Common myeloid progenitor, CD34-positive (primary cell): ENCODE measurements around the gene LGALS3BP.

Experiments used
- CTCF ChIA-PET: fragments of 350-600 bp; sonication (Branson Sonifier 250); formaldehyde crosslinking; loops from one replicate; lab custom pipeline; 2021; ENCODE audit warnings: antibody characterized with exemption; lab: Charles Lee
- POLR2A ChIA-PET: fragments of 350-600 bp; sonication (Branson Sonifier 250); formaldehyde crosslinking; loops from one replicate; lab custom pipeline; 2021; ENCODE audit warnings: antibody characterized with exemption; lab: Charles Lee
- DNase-seq, 3 donors: peaks; one replicate each; pipeline versions ENCODE4 v3.0.0 to v3.0.0-alpha.2; 2013
- H3K27ac ChIP-seq, 2 experiments: 1 replicate in 1 of 2; 2 replicates in 1 of 2; pipeline ENCODE4 v1.7.0; 2013; ENCODE audit warnings: inconsistent platforms in 2 of 2, low read length in 2 of 2, mild to moderate bottlenecking in 2 of 2, low read depth in 1 of 2, moderate library complexity in 1 of 2; ENCODE audit not compliant: severe bottlenecking in 2 of 2, insufficient read depth in 1 of 2, poor library complexity in 1 of 2
- H3K27me3 ChIP-seq, 5 experiments: replicated peaks in 2 of 5; 1 replicate in 3 of 5; 2 replicates in 2 of 5; pipeline versions ENCODE4 v1.6.1 to v1.7.0; 2013; ENCODE audit warnings: low read length in 4 of 5, mild to moderate bottlenecking in 2 of 5, moderate library complexity in 2 of 5, inconsistent platforms in 1 of 5; ENCODE audit not compliant: insufficient read depth in 5 of 5, control insufficient read depth in 4 of 5
- H3K36me3 ChIP-seq, 4 experiments: 1 replicate in 2 of 4; 2 replicates in 2 of 4; pipeline versions ENCODE4 v1.6.1 to v1.7.0; 2013; ENCODE audit warnings: low read length in 3 of 4, control low read depth in 1 of 4, mild to moderate bottlenecking in 1 of 4; ENCODE audit not compliant: control insufficient read depth in 4 of 4, insufficient read depth in 4 of 4
- H3K4me1 ChIP-seq, 4 experiments: 1 replicate in 3 of 4; 2 replicates in 1 of 4; pipeline versions ENCODE4 v1.6.1 to v1.7.1; 2013; ENCODE audit warnings: low read length in 3 of 4, mild to moderate bottlenecking in 3 of 4, control low read depth in 1 of 4, inconsistent platforms in 1 of 4, moderate library complexity in 1 of 4; ENCODE audit not compliant: control insufficient read depth in 4 of 4, insufficient read depth in 4 of 4; ENCODE audit errors: control extremely low read depth in 1 of 4
- H3K4me3 ChIP-seq, 7 experiments: 1 replicate in 4 of 7; 2 replicates in 3 of 7; pipeline versions ENCODE4 v1.5.1 to v1.7.0; 2013; ENCODE audit warnings: mild to moderate bottlenecking in 7 of 7, low read length in 6 of 7, moderate library complexity in 6 of 7, inconsistent platforms in 2 of 7, low read depth in 2 of 7, control low read depth in 1 of 7; ENCODE audit not compliant: insufficient read depth in 4 of 7, control insufficient read depth in 1 of 7; ENCODE audit errors: extremely low read depth in 1 of 7
- H3K9me3 ChIP-seq, 5 experiments: 1 replicate in 4 of 5; 2 replicates in 1 of 5; pipeline versions ENCODE4 v1.6.1 to v1.7.1; 2013; ENCODE audit warnings: low read length in 4 of 5, mild to moderate bottlenecking in 2 of 5, inconsistent platforms in 1 of 5, low read depth in 1 of 5, moderate library complexity in 1 of 5; ENCODE audit not compliant: control insufficient read depth in 4 of 5, insufficient read depth in 2 of 5; ENCODE audit errors: control extremely low read depth in 1 of 5
- WGBS: methylation state at CpG from one replicate; pipeline ENCODE4 v1.1.5; 2013; ENCODE audit not compliant: insufficient coverage; 5-methylcytosine and 5-hydroxymethylcytosine counted together

LGALS3BP gene

DNA sequence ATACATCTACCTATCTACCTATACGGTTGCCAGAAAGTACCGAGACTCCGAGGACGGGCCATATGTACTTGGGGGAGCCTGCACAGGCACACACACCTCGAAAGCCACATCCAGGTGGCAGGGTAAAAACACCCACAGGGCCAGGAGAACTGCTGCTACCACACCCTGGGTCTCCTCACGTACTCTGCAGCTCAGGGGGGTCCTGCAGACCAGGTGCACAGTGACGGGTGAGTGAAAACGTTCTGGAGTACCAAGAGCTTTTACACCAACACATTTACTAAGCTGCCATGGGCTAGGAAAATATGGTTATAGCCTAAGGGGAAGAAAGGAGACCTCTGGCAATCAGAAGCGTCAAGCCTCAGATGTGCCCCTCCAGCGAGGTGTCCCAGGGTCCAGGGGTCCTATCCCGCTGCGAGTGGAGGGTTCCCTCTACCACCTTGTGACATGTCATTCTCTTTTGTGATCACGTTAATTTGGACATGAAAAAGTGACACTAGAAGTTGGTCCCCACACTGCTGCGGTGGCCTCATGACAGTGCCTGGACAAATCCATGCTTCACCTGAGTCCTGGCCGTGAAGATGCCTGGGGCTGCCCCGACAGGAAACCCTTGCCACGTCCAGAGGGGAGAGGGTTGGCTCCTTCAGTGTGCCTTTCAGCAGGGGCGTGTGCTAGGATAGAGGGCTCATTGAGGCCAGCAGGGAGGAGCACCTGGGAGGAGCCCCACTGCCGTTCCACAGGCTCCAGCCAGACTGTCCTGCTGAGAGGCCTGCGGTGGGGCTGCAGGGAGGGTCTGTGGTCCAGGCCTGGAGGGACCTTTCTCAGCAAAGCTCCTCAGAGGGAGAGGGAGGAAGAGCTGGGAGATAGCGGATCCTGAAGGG is 28.0 kb upstream of the LGALS3BP start:
- POLR2A ChIA-PET, result no interaction called here
- peaks cover 9 to 53% (median 50%) of the 10 kb centered on the region in 4 experiments for H3K4me1 ChIP-seq
- no peaks in the 10 kb centered on the region for H3K9me3 ChIP-seq
- H3K27ac ChIP-seq, result peak overlapping the region; percentile 88 to 97
- WGBS, result 87% methylated on average over 18 of the region's 21 CpGs
- peaks cover 0 to 29% (median 13%) of the 10 kb centered on the region in 4 experiments for H3K36me3 ChIP-seq
- CTCF ChIA-PET, result interaction anchor here (0.9 to 1.0 kb wide), 2 partner anchors 12 kb away, joined by 3 read pairs; no protein-coding TSS in a partner anchor
- peak overlapping the region in 4 of 7 experiments; percentile 11 to 99 (median 90) for H3K4me3 ChIP-seq
- H3K27me3 ChIP-seq, result no peaks in the 10 kb centered on the region
- no peak for DNase-seq

DNA sequence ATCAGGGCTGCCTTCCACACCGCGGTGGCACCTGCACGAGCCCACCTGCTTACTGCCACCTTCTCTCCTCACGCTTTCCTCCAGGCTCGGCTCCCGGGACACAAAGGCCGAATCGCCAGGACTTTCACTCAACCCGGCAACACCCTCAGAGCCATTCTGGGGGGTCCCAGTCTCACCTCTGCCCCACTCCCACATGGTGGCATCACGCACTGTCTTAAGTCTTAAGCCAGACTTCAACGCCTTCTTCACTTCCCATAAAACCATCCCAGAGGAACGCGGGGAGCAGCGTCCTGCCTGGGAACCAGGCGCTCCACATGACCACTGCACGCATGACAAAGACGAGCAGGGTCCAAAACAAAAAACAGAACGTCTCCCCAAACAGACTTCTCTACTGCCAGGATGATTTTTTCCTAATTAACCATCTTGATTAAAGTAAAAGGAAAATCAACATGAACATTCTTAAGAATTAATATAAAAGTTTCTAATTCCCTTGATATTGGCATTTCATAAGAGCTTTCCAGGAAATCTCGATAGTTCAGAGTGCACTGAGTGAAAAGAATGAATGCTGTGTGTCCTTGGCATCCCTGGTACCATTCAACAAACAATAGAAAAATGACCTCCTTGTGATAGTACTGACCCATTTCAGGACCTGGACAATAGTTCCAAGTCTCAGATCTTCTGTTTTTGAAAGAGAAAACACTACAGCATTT is 27.2 kb upstream of the LGALS3BP start:
- Histone ChIP-seq H3K4me3 (peak overlapping the region in 1 of 7 experiments; percentile 11), H3K36me3 (peaks cover 0 to 37% (median 20%) of the 10 kb centered on the region in 4 experiments), H3K27me3 (no peaks in the 10 kb centered on the region), H3K4me1 (peaks cover 9 to 53% (median 50%) of the 10 kb centered on the region in 4 experiments), H3K27ac (peak overlapping the region in 1 of 2 experiments; percentile 36), H3K9me3 (no peaks in the 10 kb centered on the region)
- ChIA-PET CTCF (interaction anchor here (1.0 kb wide), 1 partner anchor 13 kb away, joined by 3 read pairs; no protein-coding TSS in a partner anchor), POLR2A (no interaction called here)
- 96% methylated on average over 10 of the region's 19 CpGs for WGBS
- no peak for DNase-seq

DNA sequence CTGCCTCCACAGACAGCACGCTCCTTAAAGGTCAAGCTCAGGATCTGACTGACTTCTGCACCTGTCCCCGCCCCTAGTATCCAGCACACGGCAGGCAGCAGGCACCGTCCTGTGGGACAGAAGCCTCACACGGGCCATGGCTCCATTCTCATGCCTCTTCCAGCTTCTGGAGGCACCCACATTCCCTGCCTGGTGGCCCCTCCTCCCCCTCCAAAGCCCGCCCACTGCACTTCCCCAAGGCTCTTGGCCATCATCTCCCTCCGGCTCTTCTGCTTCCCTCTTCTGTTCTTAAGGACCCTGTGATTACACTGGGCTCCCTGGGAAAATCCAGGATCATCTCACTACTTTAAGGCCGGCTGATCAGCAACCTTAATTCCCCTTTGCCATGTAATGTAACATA is 26.3 kb upstream of the LGALS3BP start:
- peak overlapping the region in 2 of 7 experiments; percentile 48 to 59 for H3K4me3 ChIP-seq
- H3K36me3 ChIP-seq, result peaks cover 0 to 40% (median 22%) of the 10 kb centered on the region in 4 experiments
- H3K4me1 ChIP-seq, result peaks cover 9 to 53% (median 50%) of the 10 kb centered on the region in 4 experiments
- no peaks in the 10 kb centered on the region for H3K9me3 ChIP-seq
- 90% methylated on average over 7 of the region's 8 CpGs for WGBS
- no peaks in the 10 kb centered on the region for H3K27me3 ChIP-seq
- POLR2A ChIA-PET, result no interaction called here
- CTCF ChIA-PET, result interaction anchor here (0.5 to 0.7 kb wide), 2 partner anchors 36 to 105 kb away, joined by 3 read pairs; no protein-coding TSS in a partner anchor
- no peak for DNase-seq
- H3K27ac ChIP-seq, result peak overlapping the region in 1 of 2 experiments; percentile 32

DNA sequence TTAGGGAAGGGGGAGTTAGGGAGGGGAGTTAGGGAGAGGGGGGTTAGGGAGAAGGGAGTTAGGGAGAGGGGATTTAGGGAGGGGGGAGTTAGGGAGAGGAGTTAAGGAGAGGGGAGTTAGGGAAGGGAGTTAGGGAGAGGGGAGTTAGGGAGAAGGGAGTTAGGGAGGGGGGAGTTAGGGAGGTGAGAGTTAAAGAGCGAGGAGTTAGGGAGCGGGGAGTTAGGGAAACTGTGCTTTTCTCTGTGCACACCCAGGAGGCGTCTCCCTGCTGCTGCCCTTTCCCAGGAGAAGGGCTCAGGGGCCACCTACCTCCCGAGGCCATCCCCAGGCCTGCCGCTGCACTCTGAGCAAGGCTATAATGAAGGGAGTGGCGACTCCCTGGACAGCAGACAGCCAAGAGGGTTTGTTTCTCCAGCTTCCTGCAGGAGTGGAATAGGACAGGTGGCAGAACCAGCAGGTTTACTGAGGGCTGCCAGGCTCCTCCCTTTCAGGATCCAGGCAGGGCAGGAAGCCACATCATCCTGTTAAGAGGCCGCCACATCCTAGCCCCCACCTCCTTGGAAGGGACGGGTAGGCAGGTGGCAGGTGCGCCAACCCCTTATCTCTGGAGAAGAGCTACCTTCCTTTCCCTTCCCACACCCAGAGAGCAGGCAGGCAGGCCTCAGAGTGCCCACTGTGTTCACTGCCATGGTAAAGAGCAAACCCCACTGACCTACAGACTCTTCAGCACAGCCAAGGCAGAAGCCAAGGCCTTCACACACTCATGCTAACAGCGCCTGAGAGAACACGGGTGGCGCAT is 25.5 kb upstream of the LGALS3BP start:
- WGBS, result 56% methylated on average over 10 of the region's 12 CpGs
- ChIA-PET CTCF (interaction anchor here (0.5 to 0.7 kb wide), 2 partner anchors 37 to 105 kb away, joined by 3 read pairs; no protein-coding TSS in a partner anchor), POLR2A (no interaction called here)
- DNase-seq, result peak in 1 of 3 donors; percentile 34
- no peaks in the 10 kb centered on the region for H3K9me3 ChIP-seq
- H3K4me1 ChIP-seq, result peaks cover 4 to 49% (median 47%) of the 10 kb centered on the region in 4 experiments
- peak overlapping the region in 1 of 2 experiments; percentile 32 for H3K27ac ChIP-seq
- H3K4me3 ChIP-seq, result peak overlapping the region in 3 of 7 experiments; percentile 27 to 59 (median 48)
- no peaks in the 10 kb centered on the region for H3K27me3 ChIP-seq
- H3K36me3 ChIP-seq, result peaks cover 0 to 48% (median 28%) of the 10 kb centered on the region in 4 experiments

DNA sequence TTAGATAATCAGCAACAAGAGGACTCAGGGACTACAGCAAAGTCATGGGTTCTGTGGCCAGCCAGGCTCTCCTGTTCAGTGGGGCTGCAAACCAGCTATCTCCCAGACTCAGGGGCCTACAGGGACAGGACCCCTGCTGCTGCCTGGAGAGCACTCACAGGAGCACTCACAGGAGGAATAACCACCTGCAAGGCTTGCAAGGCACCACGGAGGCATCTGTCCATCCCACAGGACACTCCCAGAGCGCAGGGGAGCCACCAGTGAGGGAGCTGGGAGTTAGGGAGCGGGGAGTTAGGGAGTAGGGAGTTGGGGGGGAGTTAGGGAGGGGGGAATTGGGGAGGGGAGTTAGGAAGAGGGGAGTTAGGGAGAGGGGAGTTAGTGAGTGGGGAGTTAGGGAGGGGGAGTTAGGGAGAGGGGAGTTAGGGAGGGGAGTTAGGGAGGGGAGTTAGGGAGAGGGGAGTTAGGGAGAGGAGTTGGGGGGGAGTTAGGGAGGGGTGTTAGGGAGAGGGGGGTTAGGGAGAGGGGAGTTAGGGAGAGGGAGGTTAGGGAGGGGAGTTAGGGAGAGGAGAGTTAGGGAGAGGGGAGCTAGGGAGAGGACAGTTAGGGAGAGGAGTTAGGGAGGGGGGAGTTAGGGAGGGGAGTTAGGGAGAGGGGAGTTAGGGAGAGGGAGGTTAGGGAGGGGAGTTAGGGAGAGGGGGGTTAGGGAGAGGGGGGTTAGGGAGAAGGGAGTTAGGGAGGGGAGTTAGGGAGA is 24.1 kb upstream of the LGALS3BP start:
- CTCF ChIA-PET, result interaction anchor here (0.9 to 1.1 kb wide), 2 partner anchors 9 to 17 kb away, joined by 3 read pairs; no protein-coding TSS in a partner anchor

More for the DNA sequence above, 24.1 kb upstream of the LGALS3BP start:
- POLR2A ChIA-PET, result interaction anchor here (0.5 kb wide), 1 partner anchor 66 kb away, joined by 3 read pairs; no protein-coding TSS in a partner anchor
- DNase-seq, result no peak
- WGBS, result 100% methylated on average over 2 of the region's 3 CpGs
- Histone ChIP-seq H3K27ac (no peak overlapping the region), H3K4me1 (peaks cover 4 to 39% (median 37%) of the 10 kb centered on the region in 4 experiments), H3K4me3 (no peak overlapping the region), H3K27me3 (no peaks in the 10 kb centered on the region), H3K9me3 (no peaks in the 10 kb centered on the region), H3K36me3 (peaks cover 0 to 58% (median 36%) of the 10 kb centered on the region in 4 experiments)
